Right lobe of liver (tissue), 4 donors: ENCODE data around the gene MRPL14.

Experiments used
- CTCF ChIP-seq, 4 donors: fragments of 200-600 bp in 3 of 4; fragments of 450-650 bp in 1 of 4; IDR thresholded peaks; one replicate each; pipeline versions ENCODE4 v1.5.1 to v1.8.0; 2016 to 2022; ENCODE audit warnings: antibody characterized with exemption in 4 of 4, mild to moderate bottlenecking in 2 of 4
- POLR2A ChIP-seq: fragments of 450-650 bp; IDR thresholded peaks from one replicate; pipeline ENCODE4 v1.6.1; 2017; ENCODE audit warnings: antibody characterized with exemption, mild to moderate bottlenecking
- donor health status: DM: no; HTN: no; CAD: no.
- donor health status: DM: no; HTN: no; CAD: no.
- donor health status: DM: no; HTN: yes; CAD: no.

- TF ChIP-seq POLR2A = no peak
- TF ChIP-seq CTCF (IDR thresholded peaks at IDR 0.05) = no peak
These were observed 42.8 kb downstream of the MRPL14 start for GRCh38 chr6:44084231-44085014.
